Measurements from ENCODE around the gene TCF7L2. TPM values are rescaled to one million over a fixed set of nuclear protein-coding genes. Genes with fewer than 3 reads are reported as not detected.

TCF7L2 gene
- total and polyA plus RNA-seq, 9 of the 15 experiments (the other 6 are each of a cell fraction or from before 2014, with no cell fraction given) = 0.32 to 2.8 (median 0.92) TPM

GRCh38 chr10:112907893-112908292 is 42.2 kb upstream of the TCF7L2 start:
- H3K9ac ChIP-seq (ENCODE audit: insufficient read depth in 1 of 2, low read depth in 2 of 2, low read length in 2 of 2) = no peak overlapping the region
- BruUV-seq (replicated peaks) = no TSS peak
- H4K20me1 ChIP-seq (replicated peaks; ENCODE audit: control insufficient read depth, insufficient read depth, low read length) = no peaks in the 10 kb centered on the region
- POLR2A ChIA-PET = no interaction called here
- H3K9me1 ChIP-seq (ENCODE audit: control insufficient read depth, insufficient read depth, low read length) = no peaks in the 10 kb centered on the region
- H3K4me2 ChIP-seq (ENCODE audit: insufficient read depth, low read length) = no peak overlapping the region
- H3K4me3 ChIP-seq = no peak overlapping the region
- H3K27ac ChIP-seq (ENCODE audit: extremely low read depth, low read depth, low read length) = no peak overlapping the region
- DNase-seq (ENCODE audit: extremely low read depth in 1 of 4, low spot score in 3 of 4) (peak in 1 of 4 experiments; percentile 16), ATAC-seq (peak; percentile 26), FAIRE-seq (no peak)
- intact Hi-C loops (cut with micrococcal nuclease) = no loop called here
- no peaks in the 10 kb centered on the region for H3K79me2 ChIP-seq (ENCODE audit: control insufficient read depth, insufficient read depth, low read length)
- peaks cover 0 to 6% of the 10 kb centered on the region in 2 experiments; a peak in 2 of 5 replicates for H3K4me1 ChIP-seq (replicated peaks in 1 of 2; ENCODE audit: control insufficient read depth in 2 of 2, insufficient read depth in 2 of 2, low read length in 2 of 2)
- 10% methylated on average over 6 of the region's 6 CpGs for WGBS (ENCODE audit: insufficient coverage, low coverage, missing lambda C conversion rate)
- no peaks in the 10 kb centered on the region; a peak in 1 of 5 replicates for H3K27me3 ChIP-seq (ENCODE audit: control insufficient read depth in 2 of 2, insufficient read depth in 2 of 2, low read length in 2 of 2)
- CTCF ChIA-PET (ENCODE audit: low intra/inter-chr PET ratio) = no interaction called here
- in situ Hi-C loops (cut with MboI) = no loop called here
- no peak overlapping the region for H2AFZ ChIP-seq (ENCODE audit: low read depth, low read length)
- H3K9me3 ChIP-seq (replicated peaks; ENCODE audit: control insufficient read depth, insufficient read depth, low read depth, low read length) = no peaks in the 10 kb centered on the region
- H3K36me3 ChIP-seq (ENCODE audit: control insufficient read depth, insufficient read depth, low read length) = no peaks in the 10 kb centered on the region
- TF ChIP-seq CTCF (IDR thresholded peaks at IDR 0.05 in 2 of 3, conservative IDR thresholded peaks at IDR 0.05 in 1 of 3; ENCODE audit: insufficient read depth in 2 of 3, low read depth in 1 of 3, low read length in 3 of 3) (no peak), POLR2H (tag; IDR thresholded peaks at IDR 0.05; ENCODE audit: low read depth) (peak; percentile 98), ARHGAP35 (IDR thresholded peaks at IDR 0.05; ENCODE audit: partially characterized antibody) (no peak), BCL6 (CRISPR knock-in tag; IDR thresholded peaks at IDR 0.05) (no peak), TBP (optimal IDR thresholded peaks at IDR 0.05; ENCODE audit: low read depth, low read length) (peak; percentile 95), NELFE (IDR thresholded peaks at IDR 0.05; ENCODE audit: insufficient read depth, insufficient read length) (no peak), ZNF511 (CRISPR knock-in tag; IDR thresholded peaks at IDR 0.05) (no peak), ZBTB34 (CRISPR knock-in tag; IDR thresholded peaks at IDR 0.05) (no peak), BDP1 (IDR thresholded peaks at IDR 0.05; ENCODE audit: insufficient read depth, insufficient read length) (peak; percentile 35), NEUROD1 (IDR thresholded peaks at IDR 0.05; ENCODE audit: borderline replicate concordance, low read depth, low read length, partially characterized antibody) (no peak), ATF6 (CRISPR knock-in tag; IDR thresholded peaks at IDR 0.05) (no peak), SRF (CRISPR knock-in tag; IDR thresholded peaks at IDR 0.05) (no peak), TSC22D4 (tag; IDR thresholded peaks at IDR 0.05) (no peak), TEAD2 (tag; IDR thresholded peaks at IDR 0.05) (no peak), TFE3 (CRISPR knock-in tag; IDR thresholded peaks at IDR 0.05) (no peak), POLR3A (IDR thresholded peaks at IDR 0.05; ENCODE audit: borderline replicate concordance, extremely low read depth, insufficient read depth, insufficient read length) (peak; percentile 78)
